Occipital lobe (tissue), 2 donors: Measurements from ENCODE around the gene MYO1D. TPM values are rescaled to one million over a fixed set of nuclear protein-coding genes. Genes with fewer than 3 reads are reported as not detected.

Source experiments
- DNase-seq: peaks from one replicate; lab custom pipeline; 2025; lab: John Stamatoyannopoulos, UW
- total RNA-seq: library from RNA; depleted of rRNA; stranded (reverse); fragments of >200 nt; gene quantifications from one replicate; pipeline ENCODE4 v1.2.3, GENCODE V29; 2014

The MYO1D gene
- total RNA-seq, 1 donor from 2014 or later = 61.0 TPM

DNA sequence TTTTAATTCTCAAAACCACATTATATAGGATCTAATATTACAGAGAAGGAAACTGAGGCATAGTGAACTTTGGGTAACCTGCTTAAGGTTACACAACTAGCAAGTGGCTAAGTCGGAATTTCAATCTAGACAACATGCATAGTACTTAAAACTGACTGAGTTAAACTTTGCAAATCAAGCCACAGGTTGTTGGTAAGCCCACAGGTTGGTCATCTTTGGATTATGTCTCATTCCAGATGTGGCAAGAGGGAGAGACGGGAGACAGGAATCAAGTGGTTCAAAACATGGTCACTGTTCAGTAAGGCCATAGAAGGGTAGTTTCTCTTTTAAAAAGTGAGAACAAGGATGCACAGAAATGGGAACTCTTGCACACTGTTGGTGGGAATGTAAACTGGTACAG lies 57.1 kb downstream of the MYO1D start:
- no peak for DNase-seq

DNA sequence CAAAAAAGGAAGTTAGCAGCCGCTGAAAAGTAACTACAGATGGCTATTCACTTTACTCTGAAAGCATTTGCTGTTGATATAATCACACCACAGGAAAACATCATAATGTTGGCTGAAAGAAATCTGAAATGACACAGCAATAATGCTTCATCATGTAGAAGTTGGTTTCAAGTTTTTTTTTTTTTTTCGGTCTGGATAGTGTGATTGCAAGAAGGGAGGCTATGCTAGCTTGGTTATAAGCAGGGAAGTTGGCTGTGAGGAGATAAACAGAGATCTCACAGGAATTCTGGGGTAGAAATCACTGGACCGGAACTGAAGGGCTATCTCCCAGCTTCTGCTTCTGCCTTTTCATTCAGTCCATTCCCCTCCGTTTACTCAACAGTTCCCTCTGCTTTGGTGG lies 57.9 kb downstream of the MYO1D start:
- no peak for DNase-seq

GRCh38 chr17:32815460-32815859 lies 61.5 kb downstream of the MYO1D start:
- DNase-seq = no peak

DNA sequence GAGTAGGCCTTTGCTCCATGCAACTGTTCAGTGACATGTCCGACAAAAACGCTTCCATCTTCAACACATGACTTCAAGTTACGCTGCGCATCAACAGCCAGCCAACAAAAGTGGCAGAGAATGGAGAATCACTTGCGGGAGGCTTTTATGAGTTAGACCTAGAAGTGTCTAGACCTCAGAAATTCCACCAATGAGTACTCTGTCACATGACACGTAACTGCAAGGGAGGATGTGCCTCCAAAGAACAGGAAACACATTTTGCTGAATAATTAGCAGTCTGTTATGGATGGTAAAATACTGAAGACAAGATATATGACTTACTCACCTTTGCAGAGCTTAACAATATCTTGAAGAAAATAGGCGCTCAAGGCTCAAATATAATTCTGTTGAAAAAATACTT lies 62.1 kb downstream of the MYO1D start:
- no peak for DNase-seq

GRCh38 chr17:32813021-32813420 lies 63.9 kb downstream of the MYO1D start:
- no peak for DNase-seq

GRCh38 chr17:32810690-32811089 lies 66.2 kb downstream of the MYO1D start:
- DNase-seq = no peak

GRCh38 chr17:32807577-32807976 lies 69.3 kb downstream of the MYO1D start:
- no peak for DNase-seq

GRCh38 chr17:32806646-32807045 lies 70.3 kb downstream of the MYO1D start:
- DNase-seq = no peak

- no peak for DNase-seq
Observed at GRCh38 chr17:32805029-32805976, 71.6 kb downstream of the MYO1D start.

DNA sequence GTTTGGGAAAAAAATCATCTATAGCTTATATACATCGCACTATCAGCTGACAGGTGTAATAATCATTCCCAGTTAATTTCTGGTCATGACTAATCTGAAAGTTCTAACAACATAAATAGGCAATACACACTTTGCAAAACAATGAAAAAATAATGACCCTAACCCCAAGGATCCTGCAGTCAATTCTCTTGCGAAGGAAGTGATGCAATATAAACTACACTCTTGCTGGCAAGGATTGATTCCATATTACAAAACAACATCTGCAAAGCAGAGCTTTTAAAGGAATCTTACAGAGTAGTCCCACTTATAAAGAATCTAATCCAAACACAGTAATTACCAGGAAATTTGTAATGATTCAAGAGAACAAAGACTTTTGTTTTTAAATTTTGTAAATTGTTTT lies 73.4 kb downstream of the MYO1D start:
- DNase-seq = no peak

DNA sequence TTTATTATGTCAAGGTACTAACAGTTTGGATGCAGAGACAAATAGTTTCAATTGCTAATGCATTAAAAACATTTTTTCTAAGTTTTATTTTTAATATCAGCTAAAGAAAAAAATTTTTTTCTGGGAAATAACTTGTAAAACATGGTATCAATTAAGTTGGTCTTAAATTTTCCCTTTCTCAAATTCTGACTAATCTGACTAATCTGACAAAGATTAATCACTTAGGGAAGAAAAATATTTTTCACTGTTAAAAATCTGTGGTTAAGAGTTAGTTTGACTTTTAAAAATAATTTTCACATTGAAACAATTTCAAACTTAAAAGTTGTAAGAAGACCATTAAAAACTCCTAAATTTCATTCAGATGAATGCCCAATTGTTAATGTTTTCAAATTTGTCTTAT lies 74.6 kb downstream of the MYO1D start:
- DNase-seq = no peak

DNA sequence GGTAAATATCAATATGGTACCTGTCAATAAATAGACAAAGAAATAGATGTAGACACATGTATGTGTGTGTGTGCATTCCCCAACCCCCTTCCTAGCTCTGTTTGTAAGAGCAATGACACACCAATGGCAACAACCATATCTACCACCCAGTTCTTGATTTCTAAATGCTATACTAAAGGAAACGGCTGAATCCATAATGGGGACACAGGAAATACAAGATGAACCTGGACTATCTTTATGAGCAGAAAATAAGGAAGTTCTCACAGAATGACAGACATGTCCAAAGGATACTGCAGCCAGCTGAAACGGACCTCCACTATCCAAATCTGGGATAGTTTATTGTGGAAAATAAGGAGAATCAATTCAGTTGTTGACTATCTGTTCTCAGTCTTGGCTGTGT lies 75.3 kb downstream of the MYO1D start:
- DNase-seq = no peak

DNA sequence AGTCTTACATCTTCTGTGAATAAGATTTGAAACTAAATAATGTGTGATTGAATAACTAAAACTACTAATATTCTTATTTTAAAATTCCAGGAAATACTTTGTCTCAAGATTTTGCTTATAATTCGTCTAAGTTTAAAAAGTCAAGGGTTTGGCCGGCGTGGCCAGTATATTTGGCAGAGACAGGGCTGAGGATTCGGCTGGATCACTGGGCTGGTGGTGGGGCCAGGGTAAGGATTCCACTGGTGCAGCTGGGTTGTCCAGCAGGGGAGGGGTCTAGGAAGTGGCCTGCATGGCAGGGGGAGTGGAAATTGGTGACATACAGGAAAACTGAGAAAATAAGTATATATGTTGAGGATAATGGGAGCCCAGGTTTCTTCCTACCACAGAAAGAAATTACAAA lies 75.7 kb downstream of the MYO1D start:
- no peak for DNase-seq

GRCh38 chr17:32798938-32799337 lies 78.0 kb downstream of the MYO1D start:
- DNase-seq = no peak

GRCh38 chr17:32795339-32795979 lies 81.5 kb downstream of the MYO1D start:
- DNase-seq = no peak

GRCh38 chr17:32794533-32795246 lies 82.2 kb downstream of the MYO1D start:
- DNase-seq = no peak

DNA sequence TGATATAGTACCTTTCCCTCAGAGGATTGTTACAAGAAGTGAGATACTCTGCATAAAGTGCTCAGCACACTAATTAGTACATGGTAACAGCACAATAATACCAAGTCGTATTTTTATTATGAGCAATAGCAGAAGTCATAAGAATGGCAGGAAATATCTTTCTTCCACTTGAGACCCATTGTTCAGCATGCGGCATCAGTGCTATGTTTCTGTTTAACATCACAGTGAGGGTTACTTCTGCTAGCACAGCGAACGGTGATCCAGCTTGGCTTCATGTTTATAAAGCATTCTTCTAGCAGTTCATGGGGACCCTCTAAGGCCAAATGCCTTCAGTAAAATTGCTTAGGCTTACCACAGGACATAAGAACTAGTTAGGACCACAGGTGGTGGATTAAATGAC lies 83.1 kb downstream of the MYO1D start:
- DNase-seq = no peak

GRCh38 chr17:32792207-32792606 lies 84.7 kb downstream of the MYO1D start:
- no peak for DNase-seq

- no peak for DNase-seq
Observed at GRCh38 chr17:32786169-32786568, 90.8 kb downstream of the MYO1D start.

DNA sequence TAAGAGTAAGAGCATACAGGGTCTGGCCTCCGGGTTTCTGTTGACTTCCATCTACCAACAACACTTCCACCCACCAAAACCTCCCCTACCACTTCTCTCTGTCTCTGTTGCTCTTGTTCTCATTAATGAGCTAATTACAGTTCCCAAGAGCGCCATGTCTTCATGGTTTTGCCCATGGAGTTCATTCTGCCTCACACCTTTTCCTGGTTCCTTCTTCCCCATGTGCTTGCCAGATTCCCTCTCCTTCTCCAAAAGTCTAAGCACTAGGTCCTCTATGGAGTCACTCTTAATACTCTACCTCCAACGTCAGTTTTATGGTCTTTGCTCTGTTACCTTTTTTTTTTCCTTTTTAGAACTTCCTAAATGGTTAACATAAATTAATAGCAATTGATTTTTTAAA lies 92.8 kb downstream of the MYO1D start:
- DNase-seq = no peak

DNA sequence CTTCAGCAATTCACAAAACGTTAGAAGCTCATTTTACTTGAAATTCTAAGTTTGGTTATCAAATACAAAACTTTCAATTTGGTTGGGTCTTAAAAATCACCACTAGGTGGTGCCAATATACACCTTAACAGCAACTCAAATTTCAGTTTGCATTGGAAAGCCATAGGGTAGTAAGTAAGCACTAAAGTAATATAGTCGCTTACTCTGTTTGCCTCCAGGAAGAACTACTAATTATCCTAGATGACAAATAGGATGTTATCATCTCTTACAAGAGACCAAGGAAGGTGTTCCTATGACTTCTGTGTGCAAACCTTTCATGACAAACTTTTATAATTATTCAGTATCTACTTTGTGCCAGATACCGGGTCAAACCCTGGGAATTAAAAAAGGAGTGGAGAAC lies 93.3 kb downstream of the MYO1D start:
- no peak for DNase-seq

GRCh38 chr17:32780721-32781120 lies 96.2 kb downstream of the MYO1D start:
- DNase-seq = no peak
